ENCODE data around the gene SULT1C2.

SULT1C2 gene

DNA sequence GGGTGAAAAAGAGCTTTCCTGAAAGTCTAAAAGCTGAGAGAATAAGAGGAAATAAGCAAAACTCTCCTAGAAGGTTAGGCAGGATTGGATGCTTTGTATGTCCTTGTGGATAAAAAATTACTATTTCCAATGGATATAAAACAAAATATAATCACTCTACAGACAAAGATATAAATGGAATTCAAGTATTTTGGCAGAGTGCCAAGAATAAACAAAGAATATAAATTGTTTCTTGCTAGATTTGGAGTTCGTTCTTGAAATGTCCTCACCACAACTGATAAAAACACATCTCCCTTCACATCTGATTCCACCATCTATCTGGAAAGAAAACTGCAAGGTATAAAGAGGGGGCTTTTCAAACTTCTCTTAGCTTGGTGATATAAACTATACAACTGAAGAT, 35.6 kb upstream of the SULT1C2 start:
- TF ChIP-seq, protein P1, sequence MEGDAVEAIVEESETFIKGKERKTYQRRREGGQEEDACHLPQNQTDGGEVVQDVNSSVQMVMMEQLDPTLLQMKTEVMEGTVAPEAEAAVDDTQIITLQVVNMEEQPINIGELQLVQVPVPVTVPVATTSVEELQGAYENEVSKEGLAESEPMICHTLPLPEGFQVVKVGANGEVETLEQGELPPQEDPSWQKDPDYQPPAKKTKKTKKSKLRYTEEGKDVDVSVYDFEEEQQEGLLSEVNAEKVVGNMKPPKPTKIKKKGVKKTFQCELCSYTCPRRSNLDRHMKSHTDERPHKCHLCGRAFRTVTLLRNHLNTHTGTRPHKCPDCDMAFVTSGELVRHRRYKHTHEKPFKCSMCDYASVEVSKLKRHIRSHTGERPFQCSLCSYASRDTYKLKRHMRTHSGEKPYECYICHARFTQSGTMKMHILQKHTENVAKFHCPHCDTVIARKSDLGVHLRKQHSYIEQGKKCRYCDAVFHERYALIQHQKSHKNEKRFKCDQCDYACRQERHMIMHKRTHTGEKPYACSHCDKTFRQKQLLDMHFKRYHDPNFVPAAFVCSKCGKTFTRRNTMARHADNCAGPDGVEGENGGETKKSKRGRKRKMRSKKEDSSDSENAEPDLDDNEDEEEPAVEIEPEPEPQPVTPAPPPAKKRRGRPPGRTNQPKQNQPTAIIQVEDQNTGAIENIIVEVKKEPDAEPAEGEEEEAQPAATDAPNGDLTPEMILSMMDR (IDR thresholded peaks at IDR 0.05): no peak
- Mint-ChIP-seq H3K27me3 (ENCODE audit: low read depth, poor library complexity) (peaks cover 17% of the 10 kb centered on the region), H3K27ac (no peak overlapping the region), H3K4me3 (no peak overlapping the region), H3K4me1 (no peaks in the 10 kb centered on the region), H3K9me3 (no peaks in the 10 kb centered on the region), H3K36me3 (ENCODE audit: low read depth) (no peaks in the 10 kb centered on the region)
- DNase-seq: no peak

DNA sequence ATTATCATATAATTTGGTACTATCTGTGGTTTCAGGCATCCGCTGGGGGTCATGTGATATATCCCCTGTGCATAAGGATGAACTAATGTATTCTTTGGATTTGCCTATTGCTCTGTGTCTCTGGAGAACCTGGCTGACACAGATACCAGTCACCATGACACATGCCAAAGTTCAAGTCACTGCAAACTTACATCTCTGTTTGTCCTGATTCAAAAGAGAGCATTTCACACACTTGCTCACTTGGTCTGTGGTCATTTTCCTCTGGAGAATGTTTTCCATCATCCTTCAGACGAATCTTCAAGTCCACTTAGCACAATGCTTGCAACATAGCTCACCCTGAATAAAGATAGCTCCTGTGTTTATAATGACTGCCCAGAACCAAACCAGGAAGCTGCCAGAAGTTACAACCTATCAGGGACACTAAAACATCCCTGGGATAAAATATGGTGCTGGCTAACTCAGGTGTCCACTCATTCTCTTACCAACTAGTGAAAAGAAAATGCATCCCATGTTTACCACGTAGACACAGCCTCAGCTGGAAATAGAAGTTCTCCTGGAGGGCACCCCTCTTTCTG, 30.9 kb upstream of the SULT1C2 start:
- no peak overlapping the region for H3K27ac Mint-ChIP-seq
- no peaks in the 10 kb centered on the region for H3K36me3 Mint-ChIP-seq (ENCODE audit: low read depth)
- TF ChIP-seq, protein P1 (IDR thresholded peaks at IDR 0.05): no peak
- H3K27me3 Mint-ChIP-seq (ENCODE audit: low read depth, poor library complexity): peaks cover 7% of the 10 kb centered on the region
- peaks cover 3% of the 10 kb centered on the region for H3K4me1 Mint-ChIP-seq
- H3K9me3 Mint-ChIP-seq: peaks cover 5% of the 10 kb centered on the region
- DNase-seq: no peak
- no peak overlapping the region for H3K4me3 Mint-ChIP-seq

DNA sequence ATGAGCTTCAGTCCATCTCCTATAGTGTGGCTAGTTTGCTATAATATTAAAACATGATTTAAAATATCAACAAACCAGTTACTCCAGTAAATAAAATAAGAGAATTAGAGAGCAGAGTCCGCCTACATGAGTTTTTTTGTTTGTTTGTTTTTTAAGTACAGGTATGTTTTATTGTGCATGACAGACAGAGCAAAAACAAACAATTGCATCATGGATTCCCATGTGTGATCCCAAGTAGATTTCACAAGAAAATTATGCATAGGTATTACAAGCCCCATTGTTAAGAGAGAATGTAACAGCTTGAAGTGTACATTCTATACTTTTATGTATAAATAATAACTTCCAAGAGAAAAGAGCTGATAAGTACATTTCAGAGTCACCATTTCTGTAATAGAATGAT, 27.9 kb upstream of the SULT1C2 start:
- TF ChIP-seq, protein P1 (IDR thresholded peaks at IDR 0.05): no peak
- Mint-ChIP-seq H3K9me3 (peaks cover 5% of the 10 kb centered on the region), H3K4me1 (peaks cover 3% of the 10 kb centered on the region), H3K27me3 (ENCODE audit: low read depth, poor library complexity) (peaks cover 3% of the 10 kb centered on the region), H3K4me3 (no peak overlapping the region), H3K36me3 (ENCODE audit: low read depth) (no peaks in the 10 kb centered on the region), H3K27ac (no peak overlapping the region)
- no peak for DNase-seq

DNA sequence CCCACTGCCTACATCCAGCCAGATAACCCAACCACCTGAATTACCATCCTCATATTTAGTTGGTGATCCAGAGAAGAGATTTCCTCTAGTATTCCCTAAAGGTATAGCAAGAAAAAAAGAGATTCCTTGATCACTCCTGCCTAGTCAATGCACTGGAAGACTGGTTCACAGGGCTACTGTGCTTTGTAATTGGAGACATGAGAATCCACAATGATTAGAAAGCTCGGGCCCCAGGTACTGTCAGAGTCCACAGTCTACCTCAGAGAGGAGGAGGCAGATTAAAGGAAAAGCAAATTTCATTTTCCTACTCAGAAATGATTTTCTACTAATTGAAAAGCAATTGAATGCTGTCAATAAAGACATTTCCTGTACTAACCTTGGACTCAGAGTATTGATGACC, 26.7 kb upstream of the SULT1C2 start:
- Mint-ChIP-seq H3K4me1 (peaks cover 8% of the 10 kb centered on the region), H3K36me3 (ENCODE audit: low read depth) (no peaks in the 10 kb centered on the region), H3K27me3 (ENCODE audit: low read depth, poor library complexity) (peaks cover 3% of the 10 kb centered on the region), H3K9me3 (peaks cover 5% of the 10 kb centered on the region), H3K4me3 (no peak overlapping the region), H3K27ac (no peak overlapping the region)
- no peak for DNase-seq
- TF ChIP-seq, protein P1 (IDR thresholded peaks at IDR 0.05): no peak

DNA sequence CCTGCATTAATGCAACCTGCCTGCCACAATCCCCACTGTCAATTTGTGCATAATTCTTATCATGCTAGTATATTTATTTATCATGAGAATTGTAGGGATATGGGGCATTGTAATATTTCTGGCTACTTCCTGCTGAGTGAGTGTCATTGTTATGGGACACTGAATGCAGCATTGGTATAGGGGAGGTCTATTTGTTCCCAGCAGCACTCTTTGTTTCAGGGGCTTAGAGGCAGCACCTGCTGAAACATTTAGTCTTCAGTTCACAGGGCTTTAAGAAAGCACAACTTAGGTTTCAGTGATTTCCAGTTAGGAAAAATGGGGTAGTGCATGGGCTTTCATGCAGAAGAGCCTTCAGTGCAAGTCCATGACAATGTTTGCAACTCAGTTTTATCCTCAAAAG, 25.3 kb upstream of the SULT1C2 start:
- TF ChIP-seq, protein P1 (IDR thresholded peaks at IDR 0.05): no peak
- peaks cover 21% of the 10 kb centered on the region for H3K4me1 Mint-ChIP-seq
- H3K27me3 Mint-ChIP-seq (ENCODE audit: low read depth, poor library complexity): peaks cover 3% of the 10 kb centered on the region
- no peak overlapping the region for H3K4me3 Mint-ChIP-seq
- no peak overlapping the region for H3K27ac Mint-ChIP-seq
- no peaks in the 10 kb centered on the region for H3K36me3 Mint-ChIP-seq (ENCODE audit: low read depth)
- DNase-seq: no peak
- peaks cover 5% of the 10 kb centered on the region for H3K9me3 Mint-ChIP-seq

DNA sequence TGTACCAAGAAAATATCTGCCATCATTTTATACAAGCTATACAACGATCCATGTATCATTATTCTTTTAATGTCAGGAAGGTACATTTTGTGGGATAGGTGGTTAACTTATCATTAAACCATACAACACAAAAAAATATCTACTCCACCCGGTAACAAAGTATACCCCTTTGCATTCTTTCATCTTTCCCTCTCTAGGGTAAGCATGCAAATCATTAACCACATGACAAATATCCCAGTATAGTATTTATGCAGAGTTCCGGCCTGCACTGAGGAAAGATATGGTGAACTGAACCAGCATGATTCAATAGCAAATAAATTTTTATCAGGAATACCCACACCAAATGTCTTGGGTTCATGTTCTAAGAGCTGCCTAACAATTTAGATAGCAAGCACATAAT, 22.5 kb upstream of the SULT1C2 start:
- Mint-ChIP-seq H3K27me3 (ENCODE audit: low read depth, poor library complexity) (peaks cover 3% of the 10 kb centered on the region), H3K36me3 (ENCODE audit: low read depth) (no peaks in the 10 kb centered on the region), H3K27ac (no peak overlapping the region), H3K9me3 (peaks cover 5% of the 10 kb centered on the region), H3K4me1 (peaks cover 31% of the 10 kb centered on the region), H3K4me3 (no peak overlapping the region)
- no peak for DNase-seq
- TF ChIP-seq, protein P1 (IDR thresholded peaks at IDR 0.05): no peak

Measured in nephron progenitor cell (in vitro differentiated cells).